ENCODE data around the gene CD302. TPM values are rescaled to one million over a fixed set of nuclear protein-coding genes. Genes with fewer than 3 reads are reported as not detected.

CD302 gene
- total RNA-seq, 3 donors from 2014 or later, result 9.4 to 27.1 (median 16.0) TPM

- ATAC-seq (no peak), DNase-seq (no peak)
- Histone ChIP-seq H3K4me3 (no peak overlapping the region), H3K36me3 (ENCODE audit: low read depth) (peaks cover 5% of the 10 kb centered on the region), H3K4me1 (ENCODE audit: low read depth) (no peaks in the 10 kb centered on the region), H3K9me3 (no peaks in the 10 kb centered on the region)
- intact Hi-C loops (cut with DNase I, micrococcal nuclease), result no loop called here
- TF ChIP-seq, protein P1, sequence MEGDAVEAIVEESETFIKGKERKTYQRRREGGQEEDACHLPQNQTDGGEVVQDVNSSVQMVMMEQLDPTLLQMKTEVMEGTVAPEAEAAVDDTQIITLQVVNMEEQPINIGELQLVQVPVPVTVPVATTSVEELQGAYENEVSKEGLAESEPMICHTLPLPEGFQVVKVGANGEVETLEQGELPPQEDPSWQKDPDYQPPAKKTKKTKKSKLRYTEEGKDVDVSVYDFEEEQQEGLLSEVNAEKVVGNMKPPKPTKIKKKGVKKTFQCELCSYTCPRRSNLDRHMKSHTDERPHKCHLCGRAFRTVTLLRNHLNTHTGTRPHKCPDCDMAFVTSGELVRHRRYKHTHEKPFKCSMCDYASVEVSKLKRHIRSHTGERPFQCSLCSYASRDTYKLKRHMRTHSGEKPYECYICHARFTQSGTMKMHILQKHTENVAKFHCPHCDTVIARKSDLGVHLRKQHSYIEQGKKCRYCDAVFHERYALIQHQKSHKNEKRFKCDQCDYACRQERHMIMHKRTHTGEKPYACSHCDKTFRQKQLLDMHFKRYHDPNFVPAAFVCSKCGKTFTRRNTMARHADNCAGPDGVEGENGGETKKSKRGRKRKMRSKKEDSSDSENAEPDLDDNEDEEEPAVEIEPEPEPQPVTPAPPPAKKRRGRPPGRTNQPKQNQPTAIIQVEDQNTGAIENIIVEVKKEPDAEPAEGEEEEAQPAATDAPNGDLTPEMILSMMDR (IDR thresholded peaks at IDR 0.05), result no peak
Observed at GRCh38 chr2:159773886-159774285, 24.1 kb downstream of the CD302 start.

GRCh38 chr2:159773426-159773825 lies 24.6 kb downstream of the CD302 start:
- Histone ChIP-seq H3K9me3 (no peaks in the 10 kb centered on the region), H3K4me3 (no peak overlapping the region), H3K4me1 (ENCODE audit: low read depth) (no peaks in the 10 kb centered on the region), H3K36me3 (ENCODE audit: low read depth) (peaks cover 5% of the 10 kb centered on the region)
- no peak for ATAC-seq
- no peak for DNase-seq
- TF ChIP-seq, protein P1 (IDR thresholded peaks at IDR 0.05), result no peak
- intact Hi-C loops (cut with DNase I, micrococcal nuclease), result no loop called here

GRCh38 chr2:159769147-159769546 lies 28.9 kb downstream of the CD302 start:
- Histone ChIP-seq H3K4me1 (ENCODE audit: low read depth) (no peaks in the 10 kb centered on the region), H3K9me3 (no peaks in the 10 kb centered on the region), H3K4me3 (no peak overlapping the region), H3K36me3 (ENCODE audit: low read depth) (peaks cover 5% of the 10 kb centered on the region)
- DNase-seq (no peak), ATAC-seq (no peak)
- intact Hi-C loops (cut with DNase I, micrococcal nuclease), result no loop called here
- TF ChIP-seq, protein P1 (IDR thresholded peaks at IDR 0.05), result no peak

- Histone ChIP-seq H3K36me3 (ENCODE audit: low read depth) (no peaks in the 10 kb centered on the region), H3K4me3 (no peak overlapping the region), H3K4me1 (ENCODE audit: low read depth) (no peaks in the 10 kb centered on the region), H3K9me3 (no peaks in the 10 kb centered on the region)
- TF ChIP-seq, protein P1 (IDR thresholded peaks at IDR 0.05), result no peak
- no peak for DNase-seq
- intact Hi-C loops (cut with DNase I, micrococcal nuclease), result no loop called here
- no peak for ATAC-seq
Observed at GRCh38 chr2:159762075-159762474, 35.9 kb downstream of the CD302 start.

GRCh38 chr2:159760326-159760725 lies 37.7 kb downstream of the CD302 start:
- ATAC-seq (no peak), DNase-seq (no peak)
- no peaks in the 10 kb centered on the region for H3K9me3 ChIP-seq
- no peaks in the 10 kb centered on the region for H3K4me1 ChIP-seq (ENCODE audit: low read depth)
- intact Hi-C loops (cut with DNase I, micrococcal nuclease), result no loop called here
- TF ChIP-seq, protein P1 (IDR thresholded peaks at IDR 0.05), result no peak
- H3K4me3 ChIP-seq, result no peak overlapping the region
- H3K36me3 ChIP-seq (ENCODE audit: low read depth), result no peaks in the 10 kb centered on the region

GRCh38 chr2:159759577-159759976 lies 38.4 kb downstream of the CD302 start:
- intact Hi-C loops (cut with DNase I, micrococcal nuclease), result no loop called here
- no peaks in the 10 kb centered on the region for H3K4me1 ChIP-seq (ENCODE audit: low read depth)
- no peak overlapping the region for H3K4me3 ChIP-seq
- no peaks in the 10 kb centered on the region for H3K9me3 ChIP-seq
- TF ChIP-seq, protein P1 (IDR thresholded peaks at IDR 0.05), result no peak
- ATAC-seq, result no peak
- no peak for DNase-seq
- no peaks in the 10 kb centered on the region for H3K36me3 ChIP-seq (ENCODE audit: low read depth)

Data from mucosa of descending colon (tissue), 3 donors.